IMR-90 (cell line): ENCODE results near the gene EFS. TPM values are rescaled to one million over a fixed set of nuclear protein-coding genes. Genes with fewer than 3 reads are reported as not detected.

ENCODE experiments used
- ATAC-seq: fragments of 200-7000 bp; cut with Tn5 transposase; 2 replicates; pipeline ENCODE4 v1.9.1; 2020; ENCODE audit warnings: low read depth, mild to moderate bottlenecking, moderate library complexity
- BruUV-seq: library from RNA; stranded (reverse); fragments of 400-500 nt; replicated peaks from 2 replicates; lab custom pipeline; 2021; lab: Mats Ljungman, UMichigan
- CTCF ChIA-PET: fragments of 300-600 bp; formaldehyde crosslinking; extraction: SDS; loops from one replicate; lab custom pipeline; 2021; ENCODE audit warnings: antibody characterized with exemption; lab: Yijun Ruan, JAX
- POLR2A ChIA-PET: fragments of 300-600 bp; sonication (Branson Sonifier 250); formaldehyde crosslinking; loops from one replicate; lab custom pipeline; 2022; ENCODE audit warnings: antibody characterized with exemption; ENCODE audit not compliant: unreplicated experiment; lab: Charles Lee
- DNase-seq: peaks from one replicate; pipeline ENCODE4 v3.0.0; 2013
- H2AFZ ChIP-seq: replicated peaks from 2 replicates; pipeline ENCODE3; 2013; ENCODE audit warnings: low read length, mild to moderate bottlenecking; ENCODE audit not compliant: poor library complexity
- H2AK5ac ChIP-seq: 2 replicates; pipeline ENCODE4 v1.6.1; 2013; ENCODE audit warnings: low read depth, low read length, inconsistent platforms
- H2AK9ac ChIP-seq: replicated peaks from 2 replicates; pipeline ENCODE3; 2013; ENCODE audit warnings: mild to moderate bottlenecking, low read depth, low read length, moderate library complexity; ENCODE audit not compliant: poor library complexity
- H2BK120ac ChIP-seq: 2 replicates; pipeline ENCODE4 v1.6.1; 2013; ENCODE audit warnings: low read depth, low read length, inconsistent platforms
- H2BK15ac ChIP-seq: 3 replicates; pipeline ENCODE4 v1.6.1; 2013; ENCODE audit warnings: low read depth, low read length, inconsistent platforms
- H2BK20ac ChIP-seq: 2 replicates; pipeline ENCODE4 v1.6.1; 2013; ENCODE audit warnings: low read depth, mild to moderate bottlenecking, inconsistent platforms, low read length, moderate library complexity
- H2BK5ac ChIP-seq: 2 replicates; pipeline ENCODE4 v1.6.1; 2013; ENCODE audit warnings: mild to moderate bottlenecking, low read depth, low read length, inconsistent platforms; ENCODE audit not compliant: poor library complexity, severe bottlenecking
- H3K14ac ChIP-seq: replicated peaks from 2 replicates; pipeline ENCODE4 v1.6.1; 2013; ENCODE audit warnings: low read depth, low read length, inconsistent platforms
- H3K18ac ChIP-seq: 2 replicates; pipeline ENCODE4 v1.6.1; 2013; ENCODE audit warnings: low read depth, low read length, control low read depth
- H3K23ac ChIP-seq: 2 replicates; pipeline ENCODE4 v1.6.1; 2013; ENCODE audit warnings: low read depth, low read length, inconsistent platforms
- H3K27ac ChIP-seq: 2 replicates; pipeline ENCODE4 v1.5.1; 2013; ENCODE audit warnings: mild to moderate bottlenecking, control low read depth, low read length; ENCODE audit not compliant: insufficient read depth
- H3K27me3 ChIP-seq: 2 replicates; pipeline ENCODE4 v1.6.1; 2013; ENCODE audit warnings: low read length; ENCODE audit not compliant: control insufficient read depth, insufficient read depth
- H3K36me3 ChIP-seq: 2 replicates; pipeline ENCODE4 v1.6.1; 2013; ENCODE audit warnings: low read length, mixed read lengths; ENCODE audit not compliant: control insufficient read depth, insufficient read depth
- H3K4ac ChIP-seq: 2 replicates; pipeline ENCODE4 v1.6.1; 2013; ENCODE audit warnings: low read depth, low read length, inconsistent platforms
- H3K4me1 ChIP-seq: 2 replicates; pipeline ENCODE4 v1.6.1; 2013; ENCODE audit warnings: low read length, mixed read lengths; ENCODE audit not compliant: control insufficient read depth, insufficient read depth
- H3K4me2 ChIP-seq: 2 replicates; pipeline ENCODE4 v1.6.1; 2013; ENCODE audit warnings: low read depth, mild to moderate bottlenecking, control low read depth, low read length, moderate library complexity
- H3K4me3 ChIP-seq: 2 replicates; pipeline ENCODE4 v1.5.1; 2013; ENCODE audit warnings: low read depth, mild to moderate bottlenecking, control low read depth, low read length, moderate library complexity; ENCODE audit not compliant: insufficient read depth
- H3K56ac ChIP-seq: 2 replicates; pipeline ENCODE4 v1.6.1; 2013; ENCODE audit warnings: low read length, inconsistent platforms; ENCODE audit not compliant: insufficient read depth; ENCODE audit errors: extremely low read depth
- H3K79me1 ChIP-seq, 2 experiments: 2 replicates each; pipeline ENCODE4 v1.6.1; 2013; ENCODE audit warnings: low read length in 2 of 2, inconsistent platforms in 1 of 2, low read depth in 1 of 2
- H3K9ac ChIP-seq: 2 replicates; pipeline ENCODE4 v1.6.1; 2013; ENCODE audit warnings: low read depth, low read length, control low read depth
- H3K9me1 ChIP-seq: 2 replicates; pipeline ENCODE4 v1.6.1; 2013; ENCODE audit warnings: low read length, inconsistent platforms; ENCODE audit not compliant: insufficient read depth
- H3K9me3 ChIP-seq: 2 replicates; pipeline ENCODE4 v1.6.1; 2013; ENCODE audit warnings: low read length; ENCODE audit not compliant: control insufficient read depth, insufficient read depth
- H4K20me1 ChIP-seq: 2 replicates; pipeline ENCODE4 v1.6.1; 2013; ENCODE audit warnings: low read length, inconsistent platforms; ENCODE audit not compliant: insufficient read depth
- H4K5ac ChIP-seq: 2 replicates; pipeline ENCODE4 v1.6.1; 2013; ENCODE audit warnings: mild to moderate bottlenecking, low read depth, low read length, control low read depth
- H4K8ac ChIP-seq, 2 experiments: 2 replicates each; pipeline ENCODE4 v1.6.1; 2013; ENCODE audit warnings: low read depth in 2 of 2, low read length in 2 of 2, control low read depth in 1 of 2, inconsistent platforms in 1 of 2
- H4K91ac ChIP-seq: 2 replicates; pipeline ENCODE4 v1.6.1; 2013; ENCODE audit warnings: low read depth, low read length, inconsistent platforms; ENCODE audit not compliant: insufficient read depth
- CTCF ChIP-seq: conservative IDR thresholded peaks from 2 replicates; pipeline ENCODE4 v1.5.1; 2012; ENCODE audit warnings: mild to moderate bottlenecking, low read depth, low read length, improper control_type of control experiment
- MAFK ChIP-seq: IDR thresholded peaks from 2 replicates; pipeline ENCODE4 v1.6.1; 2012; ENCODE audit warnings: low read depth, low read length, improper control_type of control experiment
- MAZ ChIP-seq: IDR thresholded peaks from 2 replicates; pipeline ENCODE4 v1.6.1; 2012; ENCODE audit warnings: low read depth, mild to moderate bottlenecking, low read length, improper control_type of control experiment, moderate library complexity, borderline replicate concordance
- NFE2L2 ChIP-seq: fragments of 150-350 bp; IDR thresholded peaks from 2 replicates; pipeline ENCODE4 v1.6.1; 2016; ENCODE audit warnings: low read depth, mild to moderate bottlenecking, low read length
- POLR2A ChIP-seq: IDR thresholded peaks from 2 replicates; pipeline ENCODE4 v1.6.1; 2012; ENCODE audit warnings: mild to moderate bottlenecking, low read depth, low read length
- RAD21 ChIP-seq: IDR thresholded peaks from 2 replicates; pipeline ENCODE4 v1.6.1; 2012; ENCODE audit warnings: low read length, improper control_type of control experiment
- RFX5 ChIP-seq: IDR thresholded peaks from 2 replicates; pipeline ENCODE4 v1.8.0; 2012; ENCODE audit warnings: low read depth, mild to moderate bottlenecking, low read length, moderate library complexity
- WGBS, 2 experiments: methylation state at CpG; one replicate each; pipeline versions ENCODE4 v1.1.5 to v1.1.7; 2013; ENCODE audit warnings: missing lambda C conversion rate in 2 of 2; ENCODE audit not compliant: insufficient read length in 1 of 2; ENCODE audit errors: extremely low coverage in 2 of 2; 5-methylcytosine and 5-hydroxymethylcytosine counted together
- dilution Hi-C: fragments of 300-500 bp; cut with HindIII; formaldehyde crosslinking; loops from one replicate; pipeline ENCODE4 v1.14.3; 2018; ENCODE audit warnings: low sequenced_read_pairs; ENCODE audit not compliant: unreplicated experiment
- in situ Hi-C: fragments of 300-500 bp; cut with MboI; formaldehyde crosslinking; loops from 3 replicates; pipeline ENCODE4 v1.14.3; 2019; ENCODE audit warnings: low sequenced_read_pairs, inconsistent platforms, mixed read lengths
- intact Hi-C: fragments of 100-400 bp; cut with micrococcal nuclease; formaldehyde crosslinking; loops from 2 replicates; pipeline ENCODE4 v1.10.0; 2022
- polyA plus RNA-seq, 3 experiments: library from polyadenylated mRNA; depleted of rRNA; stranded (reverse); fragments of >200 nt; gene quantifications; 2 replicates each; pipeline ENCODE4 v1.2.3, GENCODE V29; 2012; ENCODE audit warnings: low replicate concordance in 1 of 3
- total RNA-seq: library from RNA; depleted of rRNA; stranded (reverse); fragments of >200 nt; gene quantifications from 2 replicates; pipeline ENCODE4 v1.2.3, GENCODE V29; 2012

The EFS gene
- total and polyA plus RNA-seq, 2 of the 4 experiments (the other 2 are of a cell fraction), result 2.2 to 11.6 TPM

DNA sequence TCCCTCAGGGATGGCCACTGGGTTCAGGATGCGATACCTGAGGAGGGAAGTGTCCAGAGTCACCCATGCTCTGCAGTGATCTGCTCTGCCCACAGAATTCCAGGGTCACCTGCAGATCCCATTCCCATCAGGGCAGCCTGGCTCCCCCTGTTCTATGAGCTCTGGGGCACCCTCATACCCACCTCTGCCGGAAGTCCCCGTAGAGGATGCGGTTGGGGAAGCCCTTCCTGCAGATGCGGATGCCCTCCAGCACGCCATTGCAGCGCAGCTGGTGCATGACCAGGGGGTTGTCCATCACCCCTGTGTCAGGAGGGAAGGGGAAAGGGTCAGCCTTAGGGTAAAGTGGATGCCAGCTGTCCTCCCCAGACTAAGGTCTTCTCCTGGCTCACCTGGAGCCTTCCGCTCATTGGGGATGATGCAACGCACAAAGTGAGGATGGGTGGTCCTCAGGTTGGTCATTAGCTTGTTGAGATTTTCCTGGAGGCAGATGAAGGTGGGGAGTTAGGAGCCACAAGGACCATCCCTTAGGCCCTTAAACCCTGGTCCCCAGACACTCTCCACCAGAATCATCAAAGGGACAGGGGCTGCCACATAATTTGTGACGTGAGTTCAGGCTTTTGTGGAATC lies 31.9 kb upstream of the EFS start:
- no peak for DNase-seq
- Histone ChIP-seq H4K5ac (no peak overlapping the region), H2BK15ac (no peak overlapping the region), H3K14ac (no peak overlapping the region), H2AK5ac (no peak overlapping the region), H2BK20ac (no peak overlapping the region), H2BK120ac (no peak overlapping the region), H3K9me1 (peaks cover 2% of the 10 kb centered on the region; the same call in 1 of the 2 replicates), H3K4me3 (no peak overlapping the region), H2AK9ac (no peak overlapping the region), H3K79me1 (no peaks in the 10 kb centered on the region), H2BK5ac (no peak overlapping the region), H3K9ac (no peak overlapping the region), H3K18ac (no peak overlapping the region), H3K23ac (no peak overlapping the region), H3K4ac (no peak overlapping the region), H3K56ac (no peak overlapping the region), H3K27ac (no peak overlapping the region), H4K91ac (no peak overlapping the region), H3K36me3 (no peaks in the 10 kb centered on the region), H4K8ac (no peak overlapping the region), H3K27me3 (peaks cover 12% of the 10 kb centered on the region), H3K4me2 (no peak overlapping the region), H4K20me1 (no peaks in the 10 kb centered on the region), H2AFZ (no peak overlapping the region), H3K9me3 (no peaks in the 10 kb centered on the region), H3K4me1 (no peaks in the 10 kb centered on the region)
- BruUV-seq, result no TSS peak
- TF ChIP-seq MAFK, result no peak
- no peak for TF ChIP-seq POLR2A
- no peak for TF ChIP-seq NFE2L2
- no peak for TF ChIP-seq MAZ
- TF ChIP-seq CTCF, result no peak
- no peak for TF ChIP-seq RFX5
- TF ChIP-seq RAD21, result no peak
- ChIA-PET POLR2A (no interaction called here), CTCF (no interaction called here)
- 67% methylated on average over 1 of the region's 10 CpGs; no CpG with 5 or more reads in 1 of the 2 experiments for WGBS, 2 experiments
- no peak for ATAC-seq
- in situ Hi-C loops (no loop called here), dilution Hi-C loops (no loop called here), intact Hi-C loops (no loop called here)
